Skeletal muscle tissue (tissue), 4 donors: Measurements from ENCODE around the gene C9orf152. TPM values are rescaled to one million over a fixed set of nuclear protein-coding genes. Genes with fewer than 3 reads are reported as not detected.
"Not testable (repeated sequence)": the region's sequence is repeated elsewhere in the genome, so short reads cannot be mapped to it uniquely, and the experiment has no call there.

ENCODE experiments used
- H3K27ac ChIP-seq: one replicate; pipeline ENCODE4 v1.7.0; 2013; ENCODE audit warnings: mild to moderate bottlenecking, low read depth, low read length, inconsistent platforms
- H3K27me3 ChIP-seq, 3 donors: one replicate each; pipeline ENCODE4 v1.7.0; 2013; ENCODE audit warnings: low read length in 3 of 3; ENCODE audit not compliant: control insufficient read depth in 3 of 3, insufficient read depth in 3 of 3
- H3K36me3 ChIP-seq, 3 donors: one replicate each; pipeline ENCODE4 v1.7.0; 2013; ENCODE audit warnings: low read length in 3 of 3; ENCODE audit not compliant: control insufficient read depth in 3 of 3, insufficient read depth in 3 of 3
- H3K4me1 ChIP-seq, 3 donors: one replicate each; pipeline ENCODE4 v1.7.0; 2013; ENCODE audit warnings: low read length in 3 of 3, mild to moderate bottlenecking in 3 of 3; ENCODE audit not compliant: control insufficient read depth in 3 of 3, insufficient read depth in 3 of 3
- H3K4me3 ChIP-seq, 3 donors: one replicate each; pipeline ENCODE4 v1.7.0; 2013; ENCODE audit warnings: low read length in 3 of 3
- H3K9ac ChIP-seq, 3 donors: one replicate each; pipeline ENCODE4 v1.7.0; 2013; ENCODE audit warnings: low read length in 3 of 3, mild to moderate bottlenecking in 3 of 3, moderate library complexity in 2 of 3, low read depth in 1 of 3
- H3K9me3 ChIP-seq, 3 donors: one replicate each; pipeline ENCODE4 v1.7.0; 2013; ENCODE audit warnings: low read length in 3 of 3; ENCODE audit not compliant: control insufficient read depth in 3 of 3
- total RNA-seq: library from RNA; depleted of rRNA; stranded (reverse); fragments of >200 nt; gene quantifications from one replicate; pipeline ENCODE4 v1.2.3, GENCODE V29; 2014
- donor health status: Osteomylitis.

The C9orf152 gene, protein sequence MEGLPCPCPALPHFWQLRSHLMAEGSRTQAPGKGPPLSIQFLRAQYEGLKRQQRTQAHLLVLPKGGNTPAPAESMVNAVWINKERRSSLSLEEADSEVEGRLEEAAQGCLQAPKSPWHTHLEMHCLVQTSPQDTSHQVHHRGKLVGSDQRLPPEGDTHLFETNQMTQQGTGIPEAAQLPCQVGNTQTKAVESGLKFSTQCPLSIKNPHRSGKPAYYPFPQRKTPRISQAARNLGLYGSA
- total RNA-seq = not detected

DNA sequence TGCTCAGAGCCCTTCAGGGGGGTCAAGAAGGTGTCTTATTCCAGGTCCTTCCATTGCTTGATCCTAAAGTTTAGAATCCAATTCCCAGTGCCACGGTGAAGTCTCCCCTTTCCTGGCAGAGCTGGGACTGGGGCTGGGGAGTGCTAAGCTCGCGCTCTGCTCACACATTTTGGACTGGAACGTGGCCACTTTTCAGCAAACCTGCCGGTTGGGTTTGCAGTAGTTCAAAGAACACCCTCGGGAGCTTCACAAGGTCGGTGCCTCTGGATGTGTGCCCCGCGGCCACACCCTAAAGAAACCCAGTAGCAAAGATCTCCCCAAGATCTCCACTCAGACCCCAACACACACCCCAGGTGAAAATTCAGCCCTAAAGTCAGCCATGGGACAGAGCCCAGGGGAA lies at the start of gene C9orf152:
Gene C9orf152 (minus strand): TSS at position 129 of the 400 bp plus-strand sequence. CDS start 580 bp downstream, outside the sequence.
- H3K27ac ChIP-seq = no peak within 1 kb of the TSS
- no peaks in the 10 kb centered on the region for H3K36me3 ChIP-seq
- H3K9ac ChIP-seq = no peak within 1 kb of the TSS
- H3K4me1 ChIP-seq = no peaks in the 10 kb centered on the region
- no peaks in the 10 kb centered on the region for H3K9me3 ChIP-seq
- H3K4me3 ChIP-seq = no peak within 1 kb of the TSS
- peaks cover 4 to 6% (median 5%) of the 10 kb centered on the region in 3 donors for H3K27me3 ChIP-seq

DNA sequence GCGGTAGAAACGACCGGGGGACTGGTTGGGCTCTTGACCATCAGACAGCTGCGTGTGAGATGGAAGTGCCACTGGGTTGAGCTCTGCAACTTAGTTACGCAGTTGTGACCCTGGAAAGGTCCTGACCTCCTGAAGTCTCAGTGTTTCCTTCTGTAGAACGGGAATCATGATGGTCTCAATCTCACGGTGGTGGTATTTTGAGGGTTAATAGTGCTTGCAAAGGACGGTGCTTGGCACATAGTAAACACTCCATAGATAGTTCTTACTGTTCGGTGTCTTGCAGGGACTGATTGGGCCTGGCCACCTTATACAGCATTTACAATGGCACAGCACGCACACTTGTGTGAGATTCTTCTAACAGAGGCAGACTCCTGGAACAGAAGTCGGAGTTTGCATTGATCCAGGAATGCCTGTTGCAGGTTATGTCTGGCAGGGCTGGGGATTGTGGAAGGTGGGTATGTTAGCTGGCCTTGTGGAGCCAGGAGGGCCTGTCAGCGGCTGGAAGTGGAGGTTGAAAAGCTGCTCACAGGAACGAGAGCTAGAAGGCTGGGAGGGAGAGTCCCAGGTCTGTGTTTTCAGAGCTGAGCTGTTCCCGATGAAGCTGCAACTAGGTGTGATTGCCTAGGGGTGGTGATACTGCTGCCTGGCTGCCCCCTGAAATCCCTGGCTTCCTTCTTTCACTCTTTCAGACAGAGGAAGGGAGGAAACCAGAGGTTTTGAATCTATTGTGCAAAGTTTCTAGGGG lies 49.3 kb upstream of the C9orf152 start:
- Histone ChIP-seq H3K27me3 (no peaks in the 10 kb centered on the region), H3K27ac (peak overlapping the region; percentile 89), H3K4me1 (peaks cover 6 to 20% (median 15%) of the 10 kb centered on the region in 3 donors), H3K36me3 (no peaks in the 10 kb centered on the region), H3K4me3 (peak overlapping the region; percentile 86 to 95 (median 93)), H3K9me3 (no peaks in the 10 kb centered on the region), H3K9ac (peak overlapping the region; percentile 70 to 88 (median 75))

DNA sequence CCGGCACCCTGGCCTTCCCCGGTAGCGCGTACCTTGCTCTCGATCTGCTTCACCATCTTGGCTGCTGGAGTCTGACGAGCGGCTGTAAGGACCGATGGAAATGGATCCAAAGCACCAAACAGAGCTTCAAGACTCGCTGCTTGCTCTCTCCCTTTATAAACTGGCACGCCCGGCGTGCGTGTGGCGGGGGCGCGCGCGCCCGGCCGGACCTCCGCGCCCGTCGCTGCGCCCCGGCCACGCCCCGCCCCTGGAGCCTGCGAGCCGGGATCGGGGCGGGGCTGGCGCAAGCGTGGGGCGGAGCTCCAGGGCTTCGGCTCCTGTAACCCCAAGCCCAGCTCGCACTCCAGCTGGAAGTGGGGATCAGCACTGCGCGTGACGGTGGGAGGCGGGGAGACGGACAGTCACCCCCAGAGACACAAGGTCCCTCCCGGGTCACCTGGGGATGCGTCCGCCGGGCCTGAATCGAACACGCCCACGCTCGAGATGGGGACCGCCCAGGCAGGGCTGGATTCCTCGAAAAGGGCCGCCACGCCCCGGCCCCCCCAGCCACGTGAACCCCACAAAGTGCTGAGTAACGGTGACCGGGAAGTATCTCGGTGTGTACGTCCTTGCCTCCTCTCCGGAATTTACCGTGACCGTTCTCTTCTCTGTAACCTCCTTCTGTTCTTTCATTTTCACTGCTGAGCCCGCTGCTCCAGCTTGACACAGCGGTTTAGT lies 48.6 kb upstream of the C9orf152 start, which contains the start of gene TXN:
Gene TXN (minus strand): TSS at position 128 of the 717 bp plus-strand sequence. CDS start 72 bp downstream, at position 56.
- no peaks in the 10 kb centered on the region for H3K36me3 ChIP-seq
- peak within 1 kb of the TSS; percentile 86 to 95 (median 93) for H3K4me3 ChIP-seq
- peaks cover 6 to 20% (median 15%) of the 10 kb centered on the region in 3 donors for H3K4me1 ChIP-seq
- peak within 1 kb of the TSS; percentile 89 for H3K27ac ChIP-seq
- H3K27me3 ChIP-seq = no peaks in the 10 kb centered on the region
- H3K9ac ChIP-seq = peak within 1 kb of the TSS; percentile 86 to 94 (median 88)
- H3K9me3 ChIP-seq = no peaks in the 10 kb centered on the region

DNA sequence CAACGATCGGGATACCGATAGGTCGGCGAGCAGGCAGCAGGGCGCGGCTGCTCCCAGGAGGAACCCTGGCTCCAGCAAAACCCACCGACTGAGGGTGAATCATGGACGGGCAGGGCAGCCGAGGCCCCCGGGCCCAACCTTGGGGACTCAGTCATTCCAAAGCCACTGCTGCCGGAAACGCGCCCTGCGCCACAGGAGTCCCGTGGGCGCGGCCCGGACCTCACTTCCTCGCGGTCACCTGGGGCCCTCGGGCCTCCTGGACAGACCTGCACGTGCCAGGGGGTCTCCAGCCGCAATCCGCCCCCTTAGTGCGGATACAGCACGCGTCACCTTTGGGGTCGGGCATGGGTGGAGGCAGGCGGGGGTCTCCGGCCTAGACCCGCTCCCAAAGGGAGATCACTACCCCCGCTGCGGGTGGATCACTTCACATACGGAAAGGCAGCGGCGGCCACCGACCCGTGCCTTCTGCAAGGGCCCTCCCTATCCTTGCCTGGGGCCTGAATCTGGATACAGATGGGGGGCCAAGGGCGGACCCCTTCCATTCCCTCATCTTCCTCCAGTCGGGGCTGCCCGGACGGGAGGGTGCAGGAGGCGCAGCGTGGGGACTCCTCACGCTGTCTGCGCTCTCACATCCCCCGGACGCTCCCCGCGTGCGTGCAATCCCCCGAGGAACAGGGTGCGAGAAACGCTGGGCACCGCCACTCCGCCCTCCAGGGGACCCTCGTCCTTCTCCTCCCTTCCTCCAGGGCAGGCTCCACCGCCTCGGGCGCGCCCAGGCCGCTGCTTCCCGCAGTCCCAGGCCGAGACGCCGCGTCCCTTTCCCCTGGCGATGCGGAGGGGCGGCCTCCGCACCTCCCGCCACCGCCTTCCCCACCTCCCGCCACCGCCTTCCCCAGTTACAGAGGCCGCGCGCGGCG lies 47.8 kb upstream of the C9orf152 start:
- Histone ChIP-seq H3K9ac (peak overlapping the region; percentile 86 to 94 (median 88)), H3K4me1 (peaks cover 6 to 20% (median 15%) of the 10 kb centered on the region in 3 donors), H3K9me3 (no peaks in the 10 kb centered on the region), H3K36me3 (no peaks in the 10 kb centered on the region), H3K27ac (peak overlapping the region; percentile 89), H3K4me3 (peak overlapping the region; percentile 86 to 93 (median 87)), H3K27me3 (no peaks in the 10 kb centered on the region)

DNA sequence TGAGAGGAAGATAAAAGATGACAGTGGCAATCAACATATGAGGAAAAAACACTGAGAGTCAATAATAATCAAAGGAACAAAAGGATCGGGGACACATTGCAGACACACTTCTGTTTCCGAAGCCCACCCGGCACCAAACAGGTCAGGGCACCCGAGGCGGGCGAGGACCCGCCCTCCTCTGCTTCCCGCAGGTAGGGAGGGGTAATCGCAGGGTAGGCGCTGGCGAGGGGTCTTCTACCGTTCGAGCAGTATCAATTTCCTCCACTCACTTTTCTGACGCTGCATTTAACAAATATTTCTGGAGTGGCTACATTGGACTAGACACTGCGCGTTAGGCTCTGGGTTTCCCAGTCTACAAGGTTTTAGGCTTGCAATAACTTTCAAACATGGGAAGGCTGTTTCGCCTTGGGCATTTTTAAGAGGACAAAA lies 47.1 kb upstream of the C9orf152 start:
- Histone ChIP-seq H3K36me3 (peaks cover 0 to 6% (median 4%) of the 10 kb centered on the region in 3 donors), H3K27me3 (no peaks in the 10 kb centered on the region), H3K4me1 (peaks cover 6 to 20% (median 15%) of the 10 kb centered on the region in 3 donors), H3K27ac (peak overlapping the region; percentile 89), H3K9me3 (no peaks in the 10 kb centered on the region), H3K9ac (peak overlapping the region; percentile 86 to 94 (median 88)), H3K4me3 (peak overlapping the region; percentile 86 to 93 (median 87))

DNA sequence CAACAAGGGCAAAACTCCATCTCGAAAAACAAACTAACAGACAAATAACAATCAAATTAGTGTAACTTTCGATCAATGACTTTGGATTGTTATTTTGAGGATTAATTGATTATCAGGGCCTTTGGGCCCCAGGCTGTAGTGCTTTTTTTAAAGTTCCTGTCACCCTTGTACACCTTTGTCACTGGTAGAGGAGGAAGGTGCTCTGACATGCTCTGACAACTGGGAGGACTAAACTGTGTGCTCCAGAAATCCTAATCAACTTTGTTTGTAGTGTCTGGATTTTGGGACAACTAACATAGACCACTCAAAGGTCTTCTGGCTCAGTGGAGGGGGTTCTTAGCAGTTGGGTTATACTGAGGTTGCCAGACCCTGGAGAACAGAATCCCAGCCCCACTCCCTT lies 46.5 kb upstream of the C9orf152 start:
- H3K9me3 ChIP-seq = no peaks in the 10 kb centered on the region
- H3K9ac ChIP-seq = peak overlapping the region in 2 of 3 donors; percentile 86 to 88
- H3K27me3 ChIP-seq = no peaks in the 10 kb centered on the region
- H3K4me1 ChIP-seq = peaks cover 6 to 20% (median 15%) of the 10 kb centered on the region in 3 donors
- peak overlapping the region; percentile 89 for H3K27ac ChIP-seq
- peaks cover under 1 to 12% (median 9%) of the 10 kb centered on the region in 3 donors for H3K36me3 ChIP-seq
- peak overlapping the region in 1 of 3 donors; percentile 87 for H3K4me3 ChIP-seq

DNA sequence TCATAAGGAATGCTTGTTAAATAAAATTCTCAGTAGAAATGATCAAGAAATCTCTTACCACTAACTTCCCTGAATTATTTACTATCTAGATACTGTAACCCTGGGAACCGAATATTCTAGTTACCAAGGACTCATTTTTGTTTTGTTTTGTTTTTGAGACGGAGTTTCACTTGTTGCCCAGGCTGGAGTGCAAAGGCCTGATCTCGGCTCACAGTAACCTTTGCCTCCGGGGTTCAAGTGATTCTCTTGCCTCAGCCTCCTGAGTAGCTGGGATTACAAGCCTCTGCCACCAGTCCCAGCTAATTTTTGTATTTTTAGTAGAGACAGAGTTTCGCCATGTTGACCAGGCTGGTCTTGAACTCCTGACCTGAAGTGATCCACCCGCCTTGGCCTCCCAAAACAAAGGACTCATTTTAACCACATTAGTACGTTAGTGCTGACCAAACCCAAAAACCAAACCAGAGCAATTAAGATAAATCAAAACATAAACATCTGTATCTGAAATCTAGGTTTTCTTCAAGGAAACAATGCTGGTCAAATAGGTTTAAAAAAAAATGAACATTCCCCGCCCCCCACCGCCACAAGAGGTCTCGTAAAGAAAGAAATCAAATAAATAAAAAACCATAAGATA lies 44.7 kb upstream of the C9orf152 start:
- no peak overlapping the region for H3K27ac ChIP-seq
- H3K9me3 ChIP-seq = no peaks in the 10 kb centered on the region
- no peak overlapping the region for H3K9ac ChIP-seq
- H3K27me3 ChIP-seq = no peaks in the 10 kb centered on the region
- peaks cover 6 to 15% (median 14%) of the 10 kb centered on the region in 3 donors for H3K4me1 ChIP-seq
- H3K36me3 ChIP-seq = peaks cover 4 to 20% (median 19%) of the 10 kb centered on the region in 3 donors
- H3K4me3 ChIP-seq = no peak overlapping the region

DNA sequence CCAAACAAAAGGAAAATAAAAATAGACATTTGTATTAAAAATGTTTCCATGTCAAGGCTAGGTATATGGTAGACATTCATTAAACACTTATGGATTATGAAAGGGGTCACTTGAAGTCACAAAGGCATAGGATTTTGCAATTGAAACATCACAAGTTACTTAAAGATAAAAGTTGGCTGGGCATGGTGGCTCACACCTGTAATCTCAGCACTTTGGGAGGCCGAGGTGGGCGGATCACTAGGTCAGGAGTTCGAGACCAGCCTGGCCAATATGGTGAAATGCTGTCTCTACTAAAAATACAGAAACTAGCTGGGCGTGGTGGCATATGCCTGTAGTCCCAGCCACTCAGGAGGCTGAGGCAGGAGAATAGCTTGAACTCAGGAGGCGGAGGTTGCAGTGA lies 43.8 kb upstream of the C9orf152 start:
- H3K27ac ChIP-seq, H3K27me3 ChIP-seq, H3K9me3 ChIP-seq, H3K4me3 ChIP-seq, H3K9ac ChIP-seq, H3K4me1 ChIP-seq: not testable (repeated sequence)
- peaks cover 4 to 24% (median 24%) of the 10 kb centered on the region in 3 donors for H3K36me3 ChIP-seq
